CD4-positive, alpha-beta T cell treated with Interleukin-6 for 4 hours (primary cell): ENCODE results near the gene HK3.

Experiments
- DNase-seq: peaks from one replicate; pipeline ENCODE4 v3.0.0-alpha.2; 2020; ENCODE audit warnings: mixed read lengths

The HK3 gene, protein sequence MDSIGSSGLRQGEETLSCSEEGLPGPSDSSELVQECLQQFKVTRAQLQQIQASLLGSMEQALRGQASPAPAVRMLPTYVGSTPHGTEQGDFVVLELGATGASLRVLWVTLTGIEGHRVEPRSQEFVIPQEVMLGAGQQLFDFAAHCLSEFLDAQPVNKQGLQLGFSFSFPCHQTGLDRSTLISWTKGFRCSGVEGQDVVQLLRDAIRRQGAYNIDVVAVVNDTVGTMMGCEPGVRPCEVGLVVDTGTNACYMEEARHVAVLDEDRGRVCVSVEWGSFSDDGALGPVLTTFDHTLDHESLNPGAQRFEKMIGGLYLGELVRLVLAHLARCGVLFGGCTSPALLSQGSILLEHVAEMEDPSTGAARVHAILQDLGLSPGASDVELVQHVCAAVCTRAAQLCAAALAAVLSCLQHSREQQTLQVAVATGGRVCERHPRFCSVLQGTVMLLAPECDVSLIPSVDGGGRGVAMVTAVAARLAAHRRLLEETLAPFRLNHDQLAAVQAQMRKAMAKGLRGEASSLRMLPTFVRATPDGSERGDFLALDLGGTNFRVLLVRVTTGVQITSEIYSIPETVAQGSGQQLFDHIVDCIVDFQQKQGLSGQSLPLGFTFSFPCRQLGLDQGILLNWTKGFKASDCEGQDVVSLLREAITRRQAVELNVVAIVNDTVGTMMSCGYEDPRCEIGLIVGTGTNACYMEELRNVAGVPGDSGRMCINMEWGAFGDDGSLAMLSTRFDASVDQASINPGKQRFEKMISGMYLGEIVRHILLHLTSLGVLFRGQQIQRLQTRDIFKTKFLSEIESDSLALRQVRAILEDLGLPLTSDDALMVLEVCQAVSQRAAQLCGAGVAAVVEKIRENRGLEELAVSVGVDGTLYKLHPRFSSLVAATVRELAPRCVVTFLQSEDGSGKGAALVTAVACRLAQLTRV

GRCh38 chr5:176899296-176899891 is at the start of gene HK3:
Gene HK3 (minus strand): TSS chr5:176899346. CDS start chr5:176896159, 3,187 bp downstream.
- no peak for DNase-seq

GRCh38 chr5:176948458-176948857 is 49.3 kb upstream of the HK3 start:
- DNase-seq: no peak

- no peak for DNase-seq
Measured at GRCh38 chr5:176947847-176948246, 48.7 kb upstream of the HK3 start.

GRCh38 chr5:176944268-176944667 is 45.1 kb upstream of the HK3 start:
- no peak for DNase-seq

- no peak for DNase-seq
Measured at GRCh38 chr5:176943816-176944215, 44.7 kb upstream of the HK3 start.

DNA sequence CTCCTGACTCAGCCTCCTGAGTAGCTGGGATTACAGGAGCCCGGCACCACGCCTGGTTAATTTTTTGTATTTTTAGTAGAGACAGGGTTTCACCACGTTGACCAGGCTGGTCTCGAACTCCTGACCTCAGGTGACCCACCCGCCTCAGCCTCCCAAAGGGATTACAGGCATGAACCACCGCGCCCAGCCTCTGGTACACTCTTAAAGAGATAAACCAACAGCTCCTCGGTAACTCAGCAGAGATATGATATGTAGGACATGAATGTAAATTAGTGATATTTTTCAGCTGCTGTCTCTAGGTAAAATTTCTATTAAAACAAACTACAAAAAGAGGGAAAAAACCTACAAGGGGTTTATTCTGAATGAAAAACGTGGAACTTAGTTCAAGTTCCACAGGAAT is 42.8 kb upstream of the HK3 start:
- no peak for DNase-seq

GRCh38 chr5:176938472-176938871 is 39.3 kb upstream of the HK3 start:
- DNase-seq: no peak

GRCh38 chr5:176935017-176935416 is 35.9 kb upstream of the HK3 start:
- DNase-seq: no peak

- no peak for DNase-seq
Measured at GRCh38 chr5:176934309-176934930, 35.3 kb upstream of the HK3 start.

DNA sequence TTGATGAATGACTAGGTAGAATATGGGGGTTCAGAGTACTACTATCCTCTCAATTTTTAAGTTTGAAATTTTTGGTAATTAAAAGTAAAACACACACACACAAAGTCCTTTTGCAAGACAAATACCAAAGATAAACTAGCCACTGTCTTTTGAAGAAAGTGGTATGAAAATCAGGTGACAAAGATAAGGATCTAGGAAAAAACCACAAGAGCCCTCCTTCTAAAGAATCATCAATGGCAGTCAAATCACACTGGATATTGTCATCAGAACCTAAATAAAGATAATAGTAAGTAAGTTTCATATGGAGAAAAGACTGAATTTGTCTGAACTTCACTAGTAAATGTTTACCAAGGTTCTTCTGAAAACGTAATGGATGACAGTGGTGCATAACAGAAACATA is 30.5 kb upstream of the HK3 start:
- DNase-seq: no peak

DNA sequence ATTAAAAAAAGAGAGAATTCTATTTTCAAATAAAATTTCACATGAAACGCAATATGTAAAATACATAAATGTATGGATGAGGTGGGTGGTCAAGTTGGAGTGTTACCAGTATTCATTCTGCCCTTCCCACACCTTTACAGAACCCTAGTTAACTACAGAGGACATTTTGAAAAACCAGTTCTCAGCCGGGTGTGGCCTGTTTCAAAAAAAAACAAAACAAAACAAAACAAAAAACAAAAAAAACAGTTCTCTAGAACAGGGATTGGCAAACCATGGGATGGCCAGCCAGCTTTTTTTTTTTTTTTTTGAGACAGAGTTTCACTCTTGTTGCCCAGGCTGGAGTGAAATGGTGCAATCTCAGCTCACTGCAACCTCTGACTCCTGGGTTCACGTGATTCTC is 28.4 kb upstream of the HK3 start:
- DNase-seq: no peak

DNA sequence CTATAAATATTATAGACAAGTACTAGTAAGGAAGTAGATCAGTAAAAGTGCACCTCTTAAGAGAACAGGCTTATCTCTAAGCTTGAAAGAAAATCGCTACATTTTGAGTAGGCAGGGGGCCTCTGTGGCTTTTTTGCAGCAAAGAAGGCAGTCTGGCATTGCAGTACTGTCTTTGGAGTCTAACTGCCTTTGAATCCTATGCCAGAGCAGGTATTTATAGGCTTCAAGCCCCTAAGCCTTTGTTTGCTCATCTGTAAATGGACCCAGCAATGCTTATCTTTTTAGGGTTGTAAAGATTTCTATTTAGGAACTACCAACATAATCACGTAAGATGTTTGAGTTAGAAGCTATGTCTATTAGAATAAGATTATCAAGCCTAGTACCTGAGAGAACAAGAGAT is 23.7 kb upstream of the HK3 start:
- no peak for DNase-seq

- no peak for DNase-seq
Measured at GRCh38 chr5:176921714-176922113, 22.6 kb upstream of the HK3 start.

DNA sequence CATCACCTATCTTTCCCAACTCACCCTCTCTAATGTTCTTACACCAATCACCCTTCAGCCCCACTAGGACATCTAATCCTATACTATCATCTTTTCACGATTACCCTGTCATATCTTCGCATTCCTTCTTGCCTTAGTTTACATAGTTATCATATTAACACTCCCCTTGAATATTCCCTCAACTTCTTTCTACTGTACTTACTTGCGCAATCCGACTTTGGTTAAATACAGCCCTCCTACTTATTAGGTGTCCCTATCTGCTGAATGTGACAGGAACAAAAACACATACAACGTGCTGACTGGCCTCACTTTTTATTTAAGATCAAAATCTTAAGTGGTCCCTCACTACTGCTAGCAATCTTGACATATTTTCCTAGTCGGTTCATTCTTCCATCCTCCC is 19.5 kb upstream of the HK3 start:
- no peak for DNase-seq

DNA sequence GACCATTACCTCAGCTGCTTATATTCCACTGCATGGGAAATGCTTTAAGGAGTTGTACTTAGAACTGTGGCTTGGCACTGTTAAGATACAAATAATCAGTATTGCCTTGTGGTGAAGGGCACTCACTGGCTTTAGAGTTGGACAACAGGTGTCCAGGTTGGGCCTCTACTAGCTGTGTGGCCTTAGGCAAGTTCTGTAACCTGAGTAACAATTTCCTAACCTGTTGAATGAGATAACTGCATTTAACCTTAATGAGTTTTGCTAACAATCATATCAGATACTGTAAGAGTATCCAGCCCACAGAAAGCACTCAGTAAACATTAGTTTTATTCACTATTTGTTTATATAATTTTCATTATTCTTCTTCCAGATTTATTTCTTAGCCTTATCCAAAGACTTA is 17.2 kb upstream of the HK3 start:
- DNase-seq: no peak

GRCh38 chr5:176915906-176916305 is 16.8 kb upstream of the HK3 start:
- DNase-seq: no peak

- DNase-seq: no peak
Measured at GRCh38 chr5:176912115-176912514, 13.0 kb upstream of the HK3 start.

GRCh38 chr5:176908675-176909368 is 9.7 kb upstream of the HK3 start:
- DNase-seq: no peak

DNA sequence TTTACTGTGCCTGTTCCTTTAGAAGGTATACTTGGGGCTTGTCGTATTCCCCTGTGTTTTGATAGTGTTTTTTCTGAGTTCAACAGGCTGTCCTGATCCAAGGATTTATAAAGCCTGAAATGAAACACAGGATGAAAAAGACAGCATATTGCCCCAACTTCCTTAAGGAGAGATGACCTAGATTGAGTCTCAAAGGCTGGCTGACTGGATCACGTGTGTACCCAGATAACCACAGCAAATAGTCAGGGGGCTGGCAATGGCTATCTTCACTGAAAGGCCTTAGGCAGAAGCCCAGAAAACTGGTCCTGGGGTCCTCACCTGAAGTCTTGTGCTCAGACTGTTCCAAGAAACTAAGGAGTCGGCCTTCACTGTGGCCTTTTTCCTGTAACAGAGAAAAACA is 7.7 kb upstream of the HK3 start:
- no peak for DNase-seq

DNA sequence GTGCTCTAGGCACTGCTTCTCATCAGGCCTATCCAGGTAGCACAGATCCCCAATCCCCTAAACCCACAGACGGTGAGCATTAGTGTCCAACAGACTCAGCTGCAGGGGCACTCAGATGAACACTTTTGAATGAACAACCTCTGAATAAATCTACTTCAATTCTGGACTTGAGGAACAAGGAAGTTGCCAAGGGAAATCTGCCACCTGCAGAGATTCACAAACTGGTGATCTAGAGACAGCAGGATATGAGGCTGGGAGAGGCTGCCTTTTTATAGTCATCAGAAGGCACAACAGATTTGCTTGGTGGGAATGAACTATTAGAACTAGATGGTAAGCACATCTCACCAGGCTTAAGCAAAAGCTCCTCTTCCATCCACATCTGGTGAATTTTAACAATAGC is 7.0 kb upstream of the HK3 start:
- DNase-seq: no peak

GRCh38 chr5:176904276-176904675 is 5.1 kb upstream of the HK3 start:
- DNase-seq: no peak

GRCh38 chr5:176902911-176903664 is 3.9 kb upstream of the HK3 start:
- DNase-seq: no peak
